OCI-LY1 (cell line): ENCODE measurements around the gene TRIM9.

Experiments
- EZH2 ChIP-seq: fragments of 200-600 bp; sonication (generic), shearing (Covaris generic); IDR thresholded peaks from 2 replicates; pipeline ENCODE4 v1.8.0; 2017; ENCODE audit warnings: borderline replicate concordance, mixed run types, mild to moderate bottlenecking, antibody characterized with exemption, low read length, moderate library complexity, mixed read lengths
- TF ChIP-seq, protein P1 (sequence below): fragments of 200-600 bp; sonication (generic), shearing (Covaris generic); IDR thresholded peaks from 2 replicates; pipeline ENCODE4 v1.5.1; 2017; ENCODE audit warnings: mild to moderate bottlenecking, antibody characterized with exemption, low read length, moderate library complexity, mixed read lengths

DNA sequence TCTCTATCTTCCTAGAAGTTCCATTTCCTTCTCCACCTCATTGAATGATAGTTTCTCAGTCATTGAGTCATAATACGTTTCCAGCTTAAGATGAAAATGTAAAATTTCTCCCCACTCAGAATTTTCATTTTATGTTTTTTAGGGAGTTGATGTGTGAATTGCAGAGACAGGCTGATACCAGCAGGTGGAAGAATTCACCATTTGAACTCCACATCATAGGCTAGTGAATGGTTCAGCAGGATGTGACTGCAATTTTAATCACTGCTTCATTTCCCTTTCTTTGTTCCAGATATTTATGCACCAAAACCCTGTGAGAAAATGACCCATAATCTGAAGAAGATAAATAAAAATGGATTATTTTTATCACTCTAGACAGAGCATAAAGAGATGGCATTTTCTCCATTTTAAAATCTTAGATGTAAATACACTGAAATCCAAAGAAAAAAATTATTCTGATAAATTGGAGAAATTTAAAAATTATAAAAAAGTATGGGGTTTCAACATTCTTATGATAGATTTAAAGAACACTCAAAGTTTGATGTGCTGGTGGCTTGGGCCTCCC is 140.0 kb downstream of the TRIM9 start:
- TF ChIP-seq, protein P1, sequence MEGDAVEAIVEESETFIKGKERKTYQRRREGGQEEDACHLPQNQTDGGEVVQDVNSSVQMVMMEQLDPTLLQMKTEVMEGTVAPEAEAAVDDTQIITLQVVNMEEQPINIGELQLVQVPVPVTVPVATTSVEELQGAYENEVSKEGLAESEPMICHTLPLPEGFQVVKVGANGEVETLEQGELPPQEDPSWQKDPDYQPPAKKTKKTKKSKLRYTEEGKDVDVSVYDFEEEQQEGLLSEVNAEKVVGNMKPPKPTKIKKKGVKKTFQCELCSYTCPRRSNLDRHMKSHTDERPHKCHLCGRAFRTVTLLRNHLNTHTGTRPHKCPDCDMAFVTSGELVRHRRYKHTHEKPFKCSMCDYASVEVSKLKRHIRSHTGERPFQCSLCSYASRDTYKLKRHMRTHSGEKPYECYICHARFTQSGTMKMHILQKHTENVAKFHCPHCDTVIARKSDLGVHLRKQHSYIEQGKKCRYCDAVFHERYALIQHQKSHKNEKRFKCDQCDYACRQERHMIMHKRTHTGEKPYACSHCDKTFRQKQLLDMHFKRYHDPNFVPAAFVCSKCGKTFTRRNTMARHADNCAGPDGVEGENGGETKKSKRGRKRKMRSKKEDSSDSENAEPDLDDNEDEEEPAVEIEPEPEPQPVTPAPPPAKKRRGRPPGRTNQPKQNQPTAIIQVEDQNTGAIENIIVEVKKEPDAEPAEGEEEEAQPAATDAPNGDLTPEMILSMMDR, result peak; percentile 75
- TF ChIP-seq EZH2, result no peak
